ENCODE results near the gene PTPN14.
"Not testable (repeated sequence)": the region's sequence is repeated elsewhere in the genome, so short reads cannot be mapped to it uniquely, and the experiment has no call there.

PTPN14 gene

DNA sequence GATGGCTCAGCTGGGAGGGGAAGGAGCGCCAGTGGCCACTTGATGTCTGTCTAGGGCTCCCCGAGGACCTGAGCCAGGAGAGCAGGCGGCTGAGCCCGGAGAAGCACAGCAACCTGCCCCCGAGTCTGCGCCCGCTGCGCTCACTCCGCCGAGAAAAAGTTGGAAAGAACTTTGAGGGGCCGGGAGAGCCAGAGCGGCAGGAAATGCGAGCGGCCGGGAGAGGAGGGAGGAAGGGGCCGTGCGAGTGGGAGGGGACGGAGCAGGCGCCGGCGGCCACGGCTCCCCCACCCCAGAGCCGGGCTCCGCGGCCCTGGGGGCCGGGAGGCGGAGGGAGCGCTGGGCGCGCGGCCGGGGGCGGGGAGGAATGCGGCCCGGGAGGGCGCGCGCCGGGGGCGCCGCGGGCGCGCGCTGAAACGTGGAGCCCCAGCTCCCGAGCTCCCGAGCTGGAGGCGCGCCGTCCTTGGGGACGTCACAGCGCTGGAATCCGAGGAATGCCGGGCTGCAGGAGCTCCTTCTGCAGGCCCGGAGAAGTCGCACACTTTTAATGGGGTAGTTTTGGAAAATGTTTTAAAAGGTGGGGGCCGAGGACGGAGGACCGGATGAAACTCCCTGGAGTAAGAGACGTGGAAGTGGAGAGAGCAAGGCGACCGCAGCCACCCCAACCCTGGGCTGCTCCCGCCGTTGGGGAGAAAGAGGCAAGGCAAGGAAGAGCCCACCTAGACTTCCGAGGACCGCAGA, at the start of gene PTPN14:
TSS of gene PTPN14 (minus strand) at position 167 of the 738 bp plus-strand sequence. CDS start 86,799 bp downstream, outside the sequence.
- DNase-seq (ENCODE audit: low read depth in 2 of 2) = no peak

DNA sequence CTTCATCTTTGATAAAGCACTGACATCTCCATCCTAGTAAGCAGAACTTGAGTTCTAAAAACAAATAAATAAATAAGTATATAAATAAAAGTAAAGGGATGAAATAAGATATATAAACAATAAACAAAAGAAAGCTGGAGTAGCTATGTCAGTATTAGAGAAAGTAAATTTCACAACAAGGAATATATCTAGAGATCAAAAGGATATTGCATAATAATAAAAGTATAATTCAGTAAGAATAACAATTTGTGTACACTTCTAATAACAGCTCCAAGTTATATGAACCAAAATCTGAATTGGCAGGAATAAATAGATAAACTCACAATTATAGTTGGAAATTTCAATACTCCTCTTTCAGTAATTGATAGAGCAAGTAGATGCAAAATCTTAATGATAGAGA, 41.8 kb upstream of the PTPN14 start:
- DNase-seq (ENCODE audit: low read depth in 2 of 2) = no peak

DNA sequence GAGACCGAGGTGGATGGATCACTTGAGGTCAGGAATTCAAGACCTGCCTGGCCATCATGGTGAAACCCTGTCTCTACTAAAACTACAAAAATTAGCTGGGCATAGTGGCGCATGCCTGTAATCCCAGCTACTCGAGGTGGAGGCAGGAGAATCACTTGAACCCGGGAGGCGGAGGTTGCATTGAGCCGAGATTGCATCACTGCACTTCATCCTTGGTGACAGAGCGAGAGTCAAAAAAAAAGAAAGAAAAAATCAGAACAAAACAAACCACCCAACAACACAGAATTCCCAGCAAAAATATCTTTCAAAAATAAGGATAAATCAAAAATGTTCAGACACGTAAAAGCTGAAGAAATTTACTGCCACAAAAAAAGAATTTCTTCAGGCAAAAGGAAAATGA, 40.5 kb upstream of the PTPN14 start:
- not testable (repeated sequence) for DNase-seq (ENCODE audit: low read depth in 2 of 2)

DNA sequence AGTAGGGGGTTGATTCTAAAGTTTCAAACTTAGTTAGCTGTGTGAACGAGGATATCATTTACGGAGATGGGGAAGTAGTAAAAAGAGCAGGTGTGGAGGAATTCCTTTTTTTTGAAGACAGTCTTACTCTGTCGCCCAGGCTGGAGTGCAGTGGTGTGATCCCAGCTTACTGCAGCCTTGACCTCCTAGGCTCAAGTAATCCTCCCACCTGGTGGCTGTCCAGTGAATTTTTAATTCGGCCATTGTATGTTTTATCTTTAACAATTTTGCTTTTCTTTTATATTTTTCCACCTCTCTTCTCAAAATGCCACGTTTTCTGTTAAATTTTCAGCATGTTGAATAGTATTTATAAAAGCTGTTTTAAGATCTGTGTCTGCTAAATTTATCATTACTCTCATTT, 39.3 kb upstream of the PTPN14 start:
- no peak for DNase-seq (ENCODE audit: low read depth in 2 of 2)

DNA sequence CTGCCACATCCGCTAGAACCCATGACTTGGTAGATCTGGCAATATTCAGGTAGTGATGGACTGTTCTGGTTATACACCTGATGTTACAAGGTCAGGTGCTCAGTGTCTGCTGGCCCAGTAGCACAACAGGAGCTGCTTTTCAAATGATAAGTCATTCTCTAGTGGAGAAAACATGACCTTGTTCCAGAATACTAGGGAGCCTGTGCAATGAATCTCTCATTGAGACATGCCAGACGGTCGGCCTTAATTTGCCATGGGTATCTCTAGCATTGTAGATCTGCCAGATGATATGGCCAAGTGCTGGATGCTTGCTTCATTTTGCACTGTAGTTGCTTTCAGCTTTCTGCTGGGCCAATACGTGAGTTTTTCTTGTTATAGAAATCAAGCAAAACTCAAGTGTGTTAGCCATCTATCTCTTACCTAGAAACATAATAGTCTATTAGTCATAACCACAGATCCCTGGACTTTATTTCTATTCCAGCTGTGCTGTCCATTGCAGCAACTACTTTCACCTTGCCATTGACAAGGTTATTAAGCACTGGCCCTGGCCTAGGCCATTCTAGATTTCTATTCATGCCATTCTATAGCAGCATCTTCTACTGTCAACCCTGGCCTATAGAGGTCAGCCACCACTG, 37.7 kb upstream of the PTPN14 start:
- DNase-seq (ENCODE audit: low read depth in 2 of 2) = no peak

DNA sequence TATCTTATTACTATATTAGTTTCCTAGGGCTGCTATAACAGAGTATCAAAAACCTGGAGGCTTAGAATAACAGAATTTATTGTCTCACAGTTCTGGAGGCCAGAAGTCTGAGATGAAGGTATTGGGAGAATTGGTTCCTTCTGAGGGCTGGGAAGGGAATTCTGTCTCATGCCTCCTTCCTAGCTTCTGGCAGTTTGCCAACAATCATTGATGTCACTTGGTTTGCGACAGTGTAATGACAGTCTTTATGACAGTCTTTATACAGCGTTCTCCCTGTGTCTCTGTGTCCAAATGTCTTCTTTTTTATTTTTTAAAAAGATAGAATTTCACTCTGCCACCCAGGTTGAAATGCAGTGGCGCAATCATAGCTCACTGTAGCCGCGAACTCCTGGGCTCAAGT, 35.8 kb upstream of the PTPN14 start:
- no peak for DNase-seq (ENCODE audit: low read depth in 2 of 2)

DNA sequence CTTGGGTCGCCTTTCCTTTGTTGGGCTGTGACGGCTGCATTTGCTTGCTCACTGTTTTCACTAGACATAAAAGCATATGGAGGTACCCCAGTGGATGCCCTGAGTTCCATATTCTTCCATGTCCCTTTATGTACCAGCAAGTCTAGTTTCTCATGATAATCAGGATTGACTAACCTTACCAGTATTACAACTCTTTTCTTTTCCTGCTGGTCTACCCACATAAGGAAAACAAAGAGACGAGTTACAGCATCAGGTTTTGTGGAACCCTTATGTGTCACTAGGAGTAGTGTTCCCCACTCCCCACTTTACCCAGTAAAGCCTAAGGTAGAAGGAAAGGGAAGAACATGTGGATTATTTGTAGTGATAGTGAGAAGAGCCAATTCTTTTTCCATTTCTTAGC, 35.2 kb upstream of the PTPN14 start:
- no peak for DNase-seq (ENCODE audit: low read depth in 2 of 2)

DNA sequence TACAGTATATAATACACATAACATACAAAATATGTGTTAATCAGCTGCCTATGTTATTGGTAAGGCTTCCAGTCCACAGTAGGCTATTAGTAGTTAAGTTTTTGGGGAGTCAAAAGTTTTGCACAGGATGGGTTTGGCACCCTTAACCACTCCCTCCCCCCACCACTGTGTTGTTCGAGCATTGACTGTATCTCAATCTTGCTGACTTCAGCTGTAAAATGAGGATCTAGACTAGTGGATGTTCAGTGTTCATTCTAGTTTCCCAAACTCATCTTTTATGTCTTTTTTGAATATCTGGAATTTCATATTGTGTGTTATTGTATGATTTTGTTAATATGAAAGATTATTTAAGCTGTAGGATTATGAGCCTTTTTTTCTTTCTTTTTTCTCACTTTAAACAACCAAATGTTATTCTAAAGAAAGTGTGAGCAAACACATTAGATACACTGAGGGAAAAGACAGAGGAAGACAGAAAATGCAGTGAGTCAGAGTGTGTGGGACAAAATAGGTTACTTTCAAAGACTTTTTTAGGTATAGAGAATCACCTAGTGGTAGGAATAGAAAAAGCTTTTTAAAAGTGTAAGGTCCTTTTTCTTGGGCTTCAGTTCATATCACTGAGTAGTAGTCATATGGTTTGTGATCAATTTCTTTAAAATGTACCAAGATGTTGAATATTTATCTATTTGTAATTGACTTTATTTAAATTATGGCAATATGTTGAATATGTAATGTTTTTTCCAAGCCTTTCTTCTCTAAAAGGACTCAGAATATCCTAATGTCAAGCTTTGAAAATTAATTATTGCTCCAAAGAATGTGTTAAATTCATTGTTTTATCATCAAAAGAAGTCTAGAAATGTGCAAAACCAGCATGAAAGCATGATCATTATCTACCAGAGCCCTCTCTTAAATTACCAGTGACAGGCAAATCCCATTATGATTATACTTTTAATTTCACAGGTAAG, 33.7 kb upstream of the PTPN14 start:
- DNase-seq (ENCODE audit: low read depth in 2 of 2) = no peak

DNA sequence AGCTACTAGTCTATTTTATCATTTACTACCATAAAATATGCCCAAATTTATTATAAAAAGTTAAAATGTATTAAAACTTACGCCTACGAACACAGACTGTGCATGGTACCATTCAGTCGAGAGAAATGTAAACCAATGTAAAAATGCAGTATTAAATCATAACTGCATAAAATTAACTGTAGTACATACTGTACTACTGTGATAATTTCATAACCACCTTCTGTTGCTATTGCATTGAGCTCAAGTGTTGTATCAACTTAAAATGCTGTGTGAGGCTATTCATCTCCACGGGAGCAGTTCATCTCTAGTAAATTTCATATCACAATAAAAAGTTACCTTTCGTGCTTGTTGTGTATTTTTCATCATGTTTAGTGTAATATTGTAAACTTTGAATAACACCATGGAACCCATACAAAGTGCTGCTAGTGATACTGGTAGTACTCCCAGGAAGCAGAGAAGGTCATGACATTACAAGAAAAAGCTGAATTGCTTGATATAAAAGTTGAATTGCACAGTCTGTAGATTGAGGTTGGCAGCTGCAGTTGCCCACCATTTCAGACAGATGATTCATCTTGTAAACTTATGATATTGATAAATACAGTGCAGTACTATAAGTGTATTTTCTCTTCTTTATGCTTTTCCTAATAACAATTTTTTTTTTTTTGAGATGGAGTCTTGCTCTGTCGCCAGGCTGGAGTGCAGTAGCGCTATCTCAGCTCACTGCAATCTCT, 32.6 kb upstream of the PTPN14 start:
- DNase-seq (ENCODE audit: low read depth in 2 of 2) = no peak

DNA sequence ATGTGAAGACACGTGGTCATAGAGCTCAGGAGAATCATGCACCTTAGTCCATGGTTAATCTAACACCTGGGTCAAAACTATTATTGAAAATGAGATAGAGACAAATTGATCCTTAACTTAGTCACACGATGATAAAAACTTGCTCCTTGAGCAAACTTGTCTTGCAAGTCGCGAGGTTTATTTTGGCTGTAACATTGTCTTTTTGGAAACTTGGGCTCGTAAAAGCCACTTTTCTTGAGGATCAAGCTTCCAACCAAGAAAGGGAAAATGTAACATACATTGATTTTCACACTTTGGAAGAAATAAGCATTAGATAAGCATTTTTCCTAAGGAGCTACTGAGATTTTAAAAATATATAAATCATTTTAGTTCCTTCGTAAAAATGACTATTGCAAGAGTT, 31.7 kb upstream of the PTPN14 start:
- no peak for DNase-seq (ENCODE audit: low read depth in 2 of 2)

DNA sequence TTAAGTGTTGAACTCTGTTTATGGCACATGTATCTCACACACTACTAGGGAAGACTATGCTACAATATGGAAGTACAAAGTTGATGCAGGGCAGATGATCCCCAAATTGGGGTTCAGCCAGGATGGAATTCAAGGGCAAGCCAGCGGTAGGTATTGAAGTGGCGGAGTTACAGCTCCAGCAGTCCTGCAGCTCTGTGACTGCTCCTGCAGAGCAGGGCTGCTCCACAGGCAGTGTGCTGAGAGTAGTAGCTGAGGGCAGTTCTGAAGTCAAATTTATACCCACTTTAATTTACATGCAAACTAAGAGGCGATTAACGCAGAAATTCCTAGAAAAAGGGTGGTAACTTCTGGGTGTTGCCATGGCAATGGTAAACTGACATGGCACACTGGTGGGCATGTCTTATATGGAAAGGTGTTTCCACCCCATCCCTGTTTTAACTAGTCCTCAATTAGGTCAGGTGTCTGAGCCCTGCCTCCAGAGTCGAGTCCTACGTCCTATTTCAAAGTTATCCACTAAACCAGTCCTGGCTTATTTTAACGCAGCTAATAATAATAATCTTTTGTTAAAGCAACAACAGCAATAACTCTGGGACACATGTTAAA, 31.0 kb upstream of the PTPN14 start:
- DNase-seq (ENCODE audit: low read depth in 2 of 2) = no peak

DNA sequence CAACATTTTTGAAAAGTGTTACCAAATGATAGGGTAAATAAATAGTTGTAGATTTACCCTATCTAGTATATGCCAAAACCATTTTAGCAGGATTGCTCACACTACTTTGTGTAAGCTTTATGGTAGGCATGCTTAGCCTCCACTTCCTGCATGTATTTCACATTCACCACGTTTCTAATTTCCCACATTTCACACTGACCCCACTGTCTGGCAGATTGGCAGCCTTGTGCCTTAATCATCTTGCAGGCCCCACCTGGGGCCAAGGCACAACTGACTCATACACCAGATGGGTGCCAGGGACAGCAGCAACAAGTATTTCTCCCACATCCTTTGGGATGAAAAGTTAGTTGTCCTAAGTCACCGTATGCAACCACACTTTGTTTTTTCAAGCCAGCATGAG, 30.4 kb upstream of the PTPN14 start:
- no peak for DNase-seq (ENCODE audit: low read depth in 2 of 2)

DNA sequence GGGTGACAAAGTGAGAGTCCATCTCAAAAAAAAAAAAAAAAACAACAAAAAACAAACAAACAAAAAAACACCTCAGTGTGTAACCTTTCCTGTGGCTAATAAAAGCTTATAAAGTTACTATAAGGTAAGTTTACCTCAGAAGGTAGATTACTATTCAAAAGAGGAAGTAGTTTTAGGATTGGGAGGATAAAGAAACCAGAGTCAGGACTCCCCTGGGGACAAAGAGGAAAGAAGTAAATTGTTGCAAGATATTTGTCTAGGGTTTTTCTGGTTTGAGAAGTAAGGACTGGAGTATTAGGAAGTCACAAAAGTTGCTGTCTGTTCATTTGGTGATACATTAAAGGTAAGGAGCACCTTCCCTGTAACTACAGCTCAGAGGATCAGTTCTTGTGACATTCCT, 27.8 kb upstream of the PTPN14 start:
- no peak for DNase-seq (ENCODE audit: low read depth in 2 of 2)

DNA sequence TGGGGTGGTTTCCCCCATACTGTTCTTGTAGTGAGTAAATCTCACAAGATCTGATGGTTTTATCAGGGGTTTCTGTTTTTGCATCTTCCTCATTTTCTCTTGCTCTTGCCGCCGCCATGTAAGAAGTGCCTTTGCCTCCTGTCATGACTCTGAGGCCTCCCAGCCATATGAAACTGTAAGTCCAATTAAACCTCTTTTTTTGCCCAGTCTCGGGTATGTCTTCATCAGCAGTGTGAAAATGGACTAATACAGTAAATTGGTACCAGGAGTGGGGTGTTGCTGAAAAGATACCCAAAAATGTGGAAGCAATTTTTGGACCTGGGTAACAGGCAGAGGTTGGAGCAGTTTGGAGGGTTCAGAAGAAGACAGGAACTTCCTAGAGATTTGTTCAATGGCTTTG, 24.7 kb upstream of the PTPN14 start:
- DNase-seq (ENCODE audit: low read depth in 2 of 2) = not testable (repeated sequence)

DNA sequence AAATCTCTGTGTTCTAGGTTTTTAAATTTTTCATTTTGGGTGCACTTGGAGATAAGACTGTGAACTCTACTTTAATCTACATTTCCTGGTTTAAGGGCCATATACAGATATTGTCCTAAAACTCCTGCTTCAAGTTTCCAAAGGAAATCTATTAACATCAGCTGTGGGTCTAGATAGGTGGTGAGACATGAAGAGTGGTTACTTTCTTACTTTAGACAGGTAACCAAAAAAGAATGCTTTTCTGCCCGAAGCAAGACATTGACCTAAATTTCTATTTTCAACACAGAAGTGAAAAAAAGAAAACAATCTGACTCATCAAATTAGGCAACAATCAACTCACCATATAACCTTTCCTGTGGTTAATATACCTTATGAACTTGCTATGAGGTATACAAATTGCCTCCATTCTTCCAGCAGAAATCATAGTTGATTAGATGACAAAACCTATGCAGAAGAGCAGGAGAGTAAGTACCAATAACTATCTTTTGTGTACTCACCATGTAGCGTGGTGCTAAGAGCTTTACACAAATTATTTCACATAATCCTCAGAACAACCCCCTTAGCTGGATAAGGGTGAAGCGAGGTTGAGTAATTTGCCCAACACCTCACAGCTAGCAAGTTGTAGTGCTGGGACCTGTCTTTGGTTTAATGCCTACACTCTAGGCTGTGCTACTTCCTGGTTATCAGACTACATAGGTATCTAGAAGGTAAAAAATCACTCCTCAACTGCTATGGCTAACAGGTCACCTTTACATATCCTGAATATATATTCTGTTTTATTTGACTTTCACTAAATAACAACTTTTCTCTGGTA, 23.4 kb upstream of the PTPN14 start:
- DNase-seq (ENCODE audit: low read depth in 2 of 2) = no peak

DNA sequence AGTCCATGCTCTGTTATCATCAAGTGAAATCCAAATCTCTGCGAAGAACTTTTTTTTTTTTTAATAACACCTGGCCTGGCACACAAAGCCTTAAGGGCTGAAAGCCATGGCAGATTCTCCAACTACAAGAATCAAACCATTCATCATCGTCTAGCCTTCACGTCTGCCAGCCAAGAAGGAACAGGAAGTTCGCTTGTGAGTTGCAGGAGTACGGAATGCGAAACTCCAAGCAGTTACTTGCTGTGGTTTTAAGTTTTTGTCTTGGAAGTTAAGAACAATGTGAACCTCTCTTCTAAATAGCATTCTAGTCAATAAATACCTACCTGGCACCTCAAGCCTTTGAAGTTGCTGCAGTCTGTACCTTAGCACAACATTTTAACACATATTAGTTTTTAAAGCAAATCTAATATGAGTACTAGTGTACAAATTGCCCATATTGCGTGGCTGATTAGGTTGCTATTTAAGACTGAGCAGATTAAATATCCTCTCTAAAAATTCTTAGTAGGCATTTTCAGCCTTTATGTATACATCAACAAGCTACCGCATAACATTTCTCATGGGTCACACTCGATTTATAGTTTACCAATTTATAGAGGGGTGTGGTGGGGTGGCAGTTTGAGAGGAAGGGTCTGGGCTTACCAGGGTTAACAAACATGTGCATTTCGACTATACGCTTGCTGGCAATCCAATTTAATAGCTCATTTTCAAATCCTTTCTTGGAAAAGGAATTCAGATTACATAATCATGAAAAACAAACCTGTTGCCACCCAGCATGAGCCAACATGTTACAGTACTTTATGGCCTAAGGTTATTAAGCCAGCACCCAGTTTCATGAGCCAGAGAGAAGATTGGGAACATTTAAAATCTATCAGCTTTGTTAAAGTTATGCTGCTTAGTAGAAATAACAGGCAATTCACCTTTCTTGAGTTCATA, 22.2 kb upstream of the PTPN14 start:
- DNase-seq (ENCODE audit: low read depth in 2 of 2) = no peak

DNA sequence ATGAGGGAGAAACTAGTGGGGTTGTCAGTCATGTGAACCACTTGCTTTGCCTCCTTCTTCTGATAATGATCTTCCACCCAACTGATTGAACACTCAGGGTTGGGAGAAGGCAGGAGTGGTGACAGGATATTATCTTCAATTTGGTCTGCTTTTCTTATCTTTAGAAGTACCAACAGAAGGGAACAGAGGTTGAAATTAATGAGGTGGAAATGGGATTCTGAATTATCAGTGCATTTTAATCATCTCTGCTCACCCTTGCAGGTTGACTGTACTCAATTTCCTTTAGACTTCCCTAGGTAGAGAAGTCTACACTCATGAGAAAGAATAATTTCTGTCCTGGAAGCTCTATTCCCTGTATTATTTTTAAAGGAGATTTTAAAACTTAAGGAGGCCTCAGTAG, 19.9 kb upstream of the PTPN14 start:
- DNase-seq (ENCODE audit: low read depth in 2 of 2) = no peak

DNA sequence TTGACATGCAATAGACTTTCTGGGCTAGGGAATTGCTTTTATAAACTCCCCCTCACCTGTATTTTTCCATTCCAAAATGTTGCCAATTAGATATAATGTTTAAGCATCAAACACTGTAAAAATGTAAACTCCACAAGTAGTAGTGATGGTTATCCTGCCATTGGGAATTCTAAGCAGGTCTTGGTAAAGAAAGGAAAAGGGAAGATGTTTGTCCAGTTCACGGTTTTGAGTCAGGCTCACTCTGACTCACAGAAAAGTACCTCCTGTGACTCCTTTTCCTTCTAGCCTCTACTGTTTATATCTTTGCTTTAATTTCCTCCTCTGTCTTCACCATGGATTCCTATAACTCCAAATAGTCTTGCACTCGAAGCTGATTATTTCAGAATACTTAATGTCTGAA, 19.0 kb upstream of the PTPN14 start:
- no peak for DNase-seq (ENCODE audit: low read depth in 2 of 2)

DNA sequence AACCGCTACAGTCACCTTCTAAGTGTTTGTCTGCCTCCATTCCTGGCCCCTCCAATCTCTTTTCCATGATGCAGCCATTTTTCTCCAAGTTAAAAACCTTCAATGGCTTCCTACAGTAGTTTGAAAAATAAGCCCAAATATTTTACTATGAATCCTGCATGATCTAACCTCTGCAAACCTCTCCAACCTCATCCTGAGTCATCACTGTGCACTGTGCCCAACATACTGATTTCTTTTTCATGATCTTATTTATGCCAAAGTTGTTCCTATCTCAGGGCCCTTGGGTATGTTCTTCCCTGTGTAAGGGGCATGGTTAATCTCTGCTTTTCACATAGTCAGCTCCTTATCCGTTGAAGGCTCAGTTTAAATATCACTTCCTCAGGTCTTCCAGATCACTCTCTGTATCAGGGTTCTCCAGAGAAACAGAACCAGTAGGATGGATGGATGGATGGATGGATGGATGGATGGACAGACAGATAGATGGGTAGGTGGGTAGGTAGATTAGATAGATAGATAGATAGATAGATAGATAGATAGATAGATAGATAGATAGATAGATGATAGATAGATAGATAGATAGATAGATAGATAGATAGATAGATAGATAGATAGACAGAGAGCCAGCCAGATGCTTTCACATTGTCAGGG, 18.1 kb upstream of the PTPN14 start:
- DNase-seq (ENCODE audit: low read depth in 2 of 2) = no peak
